NCI-H774 (cell line): ENCODE results near the gene NUFIP2.
"Not testable (repeated sequence)": the region's sequence is repeated elsewhere in the genome, so short reads cannot be mapped to it uniquely, and the experiment has no call there.

Experiments used
- DNase-seq: peaks from one replicate; lab custom pipeline; 2025; lab: John Stamatoyannopoulos, UW

The NUFIP2 gene, protein sequence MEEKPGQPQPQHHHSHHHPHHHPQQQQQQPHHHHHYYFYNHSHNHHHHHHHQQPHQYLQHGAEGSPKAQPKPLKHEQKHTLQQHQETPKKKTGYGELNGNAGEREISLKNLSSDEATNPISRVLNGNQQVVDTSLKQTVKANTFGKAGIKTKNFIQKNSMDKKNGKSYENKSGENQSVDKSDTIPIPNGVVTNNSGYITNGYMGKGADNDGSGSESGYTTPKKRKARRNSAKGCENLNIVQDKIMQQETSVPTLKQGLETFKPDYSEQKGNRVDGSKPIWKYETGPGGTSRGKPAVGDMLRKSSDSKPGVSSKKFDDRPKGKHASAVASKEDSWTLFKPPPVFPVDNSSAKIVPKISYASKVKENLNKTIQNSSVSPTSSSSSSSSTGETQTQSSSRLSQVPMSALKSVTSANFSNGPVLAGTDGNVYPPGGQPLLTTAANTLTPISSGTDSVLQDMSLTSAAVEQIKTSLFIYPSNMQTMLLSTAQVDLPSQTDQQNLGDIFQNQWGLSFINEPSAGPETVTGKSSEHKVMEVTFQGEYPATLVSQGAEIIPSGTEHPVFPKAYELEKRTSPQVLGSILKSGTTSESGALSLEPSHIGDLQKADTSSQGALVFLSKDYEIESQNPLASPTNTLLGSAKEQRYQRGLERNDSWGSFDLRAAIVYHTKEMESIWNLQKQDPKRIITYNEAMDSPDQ

DNA sequence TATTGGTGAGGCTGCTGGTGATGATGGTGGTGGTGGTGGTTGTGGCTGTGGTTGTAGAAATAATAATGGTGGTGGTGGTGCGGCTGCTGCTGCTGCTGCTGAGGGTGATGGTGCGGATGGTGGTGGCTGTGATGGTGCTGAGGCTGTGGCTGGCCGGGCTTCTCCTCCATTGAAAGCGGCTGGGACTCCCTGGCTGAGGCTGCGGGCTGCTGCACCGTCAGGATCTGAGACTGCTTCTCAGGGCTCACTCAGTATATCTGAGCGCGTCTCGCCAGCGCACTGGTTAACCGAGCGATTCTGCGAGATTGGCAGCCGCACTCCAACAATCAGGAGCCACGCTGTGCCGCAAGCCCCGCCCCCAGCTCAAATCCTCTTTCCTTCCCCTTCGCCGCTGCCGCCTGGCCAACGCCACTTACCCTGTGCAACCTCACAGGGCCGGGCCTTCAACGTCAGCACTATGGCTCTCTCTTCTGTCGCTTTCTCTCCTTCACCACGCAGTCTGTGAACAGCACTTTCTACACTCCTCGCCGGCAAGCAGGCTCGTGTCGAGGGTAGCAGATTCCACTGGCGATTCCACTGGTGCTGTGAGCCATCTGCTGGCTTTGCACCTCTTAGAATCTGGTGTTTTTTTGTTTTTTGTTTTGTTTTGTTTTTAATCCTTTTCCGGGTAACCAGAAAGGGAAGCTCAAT lies at the start of gene NUFIP2:
Gene NUFIP2 (minus strand): TSS at position 259 of the 690 bp plus-strand sequence. CDS start 89 bp downstream, at position 170.
- DNase-seq = peak; percentile 99

DNA sequence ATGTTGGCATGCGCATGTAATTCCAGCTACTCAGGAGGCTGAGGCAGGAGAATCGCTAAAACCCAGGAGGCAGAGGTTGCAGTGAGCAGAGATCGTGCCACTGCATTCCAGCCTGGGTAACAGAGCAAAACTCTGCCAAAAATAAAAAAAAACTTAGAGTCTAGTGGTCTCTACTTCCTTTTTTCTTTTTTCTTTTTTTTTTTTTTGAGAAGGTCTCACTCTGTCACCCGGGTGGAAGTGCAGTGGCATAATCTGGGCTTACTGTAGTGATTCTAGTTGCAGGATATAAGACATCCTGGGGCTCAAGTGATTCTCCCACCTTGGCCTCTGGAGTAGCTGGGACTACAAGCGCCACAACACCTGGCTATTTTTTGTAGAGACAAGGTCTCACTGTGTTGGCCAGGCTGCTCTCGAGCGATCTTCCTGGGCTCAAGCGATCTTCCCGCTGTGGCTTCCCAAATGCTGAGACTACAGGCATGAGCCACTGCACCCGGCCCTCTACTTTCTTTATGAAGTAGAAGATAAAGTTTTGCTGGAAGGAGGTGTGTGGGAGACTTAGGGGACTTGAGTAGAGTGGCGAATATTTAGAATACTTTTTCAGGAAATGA lies 48.3 kb upstream of the NUFIP2 start:
- no peak for DNase-seq

DNA sequence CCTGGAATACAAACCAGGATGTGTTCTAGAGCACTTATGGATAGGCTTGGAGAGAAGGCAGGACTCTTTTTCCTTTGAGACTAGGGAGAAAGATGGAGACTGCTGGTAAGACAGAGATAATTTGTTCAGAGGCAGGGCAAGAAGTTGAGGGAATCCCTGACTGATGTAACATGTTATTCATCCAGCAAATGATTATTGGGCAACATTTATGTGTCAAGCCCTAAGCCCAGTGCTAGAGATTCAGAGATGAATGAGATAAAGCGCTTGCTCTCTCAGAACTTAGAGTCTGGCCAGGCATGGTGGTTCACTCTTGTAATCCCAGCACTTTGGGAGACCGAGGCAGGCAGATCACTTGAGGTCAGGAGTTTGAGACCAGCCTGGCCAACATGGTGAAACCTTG lies 47.8 kb upstream of the NUFIP2 start:
- no peak for DNase-seq

DNA sequence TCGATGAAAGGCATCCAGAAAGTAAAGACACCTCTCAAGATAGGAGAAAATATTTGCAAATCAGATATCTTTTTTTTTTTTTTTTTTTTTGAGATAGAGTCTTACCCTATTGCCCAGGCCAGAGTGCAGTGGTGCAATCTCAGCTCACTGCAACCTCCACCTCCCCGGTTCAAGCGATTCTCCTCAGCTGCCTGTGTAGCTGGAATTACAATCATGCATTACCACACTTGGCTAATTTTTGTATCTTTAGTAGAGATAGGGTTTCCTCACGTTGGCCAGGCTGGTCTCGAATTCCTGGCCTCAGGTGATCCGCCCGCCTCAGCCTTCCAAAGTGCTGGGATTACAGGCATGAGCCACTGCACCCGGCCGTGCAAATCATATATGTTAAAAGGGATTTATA lies 45.1 kb upstream of the NUFIP2 start:
- not testable (repeated sequence) for DNase-seq

DNA sequence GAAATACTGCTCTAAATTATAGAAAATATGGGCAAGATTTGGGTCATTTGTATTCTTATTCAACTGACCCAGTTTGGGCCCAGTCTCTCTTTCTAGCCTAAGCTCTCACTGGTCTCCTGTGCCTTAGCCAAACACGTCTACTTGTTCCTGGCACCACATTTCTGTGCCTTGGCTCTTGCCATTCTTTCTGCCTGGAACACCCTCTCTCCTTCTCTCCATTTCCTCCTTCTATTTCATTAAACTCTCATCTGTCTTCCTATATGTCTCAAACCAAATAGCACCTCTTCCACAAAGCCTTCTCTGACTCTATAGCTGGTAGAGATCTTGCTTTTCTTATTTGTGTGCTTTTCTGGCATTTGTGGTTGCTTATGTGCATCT lies 37.7 kb upstream of the NUFIP2 start:
- no peak for DNase-seq

DNA sequence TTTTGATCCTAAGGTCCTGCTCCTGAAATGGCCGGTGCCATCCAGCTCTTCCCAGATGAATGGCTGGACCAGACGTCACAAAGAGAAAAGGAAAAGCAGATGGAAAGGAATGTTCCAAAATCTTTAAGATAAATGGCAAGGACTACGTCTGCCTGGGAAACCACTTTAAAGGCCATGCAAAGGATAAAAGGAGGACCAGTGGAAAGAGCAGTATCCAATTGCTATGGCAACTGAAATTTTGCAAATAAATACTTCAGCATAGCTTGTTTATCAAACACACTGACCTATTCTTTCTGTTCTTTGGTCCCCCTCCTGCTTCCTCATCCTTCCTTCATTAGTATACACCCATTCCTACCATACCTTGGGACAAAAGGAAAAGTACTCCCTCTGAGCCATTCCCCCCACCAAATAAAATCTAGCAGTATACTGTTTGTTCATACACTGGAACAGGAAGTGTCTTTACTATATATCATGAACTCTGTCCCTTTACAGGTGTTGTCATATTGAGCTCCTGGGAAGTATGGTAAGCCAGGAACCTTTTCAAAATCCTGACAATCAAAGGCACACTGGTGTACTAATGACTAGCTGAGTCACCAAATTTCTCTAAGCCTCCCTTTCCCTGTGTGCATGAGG lies 37.2 kb upstream of the NUFIP2 start:
- DNase-seq = no peak

DNA sequence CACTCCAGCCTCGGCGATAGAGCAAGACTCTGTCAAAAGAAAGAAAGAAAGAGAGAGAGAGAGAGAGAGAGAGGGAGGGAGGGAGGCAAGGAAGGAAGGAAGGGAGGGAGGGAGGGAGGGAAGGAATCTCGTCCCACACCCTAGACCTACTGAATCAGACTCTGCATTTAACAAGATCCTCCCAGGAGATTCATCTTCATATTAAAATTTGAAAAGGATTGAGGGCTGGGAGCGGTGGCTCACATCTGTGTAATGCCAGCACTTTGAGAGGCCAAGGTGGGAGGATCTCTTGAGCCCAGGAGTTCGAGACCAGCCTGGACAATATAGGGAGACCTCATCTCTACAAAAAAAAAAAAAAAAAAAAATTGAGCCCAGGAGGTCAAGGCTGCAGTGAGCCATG lies 33.5 kb upstream of the NUFIP2 start:
- DNase-seq = no peak

DNA sequence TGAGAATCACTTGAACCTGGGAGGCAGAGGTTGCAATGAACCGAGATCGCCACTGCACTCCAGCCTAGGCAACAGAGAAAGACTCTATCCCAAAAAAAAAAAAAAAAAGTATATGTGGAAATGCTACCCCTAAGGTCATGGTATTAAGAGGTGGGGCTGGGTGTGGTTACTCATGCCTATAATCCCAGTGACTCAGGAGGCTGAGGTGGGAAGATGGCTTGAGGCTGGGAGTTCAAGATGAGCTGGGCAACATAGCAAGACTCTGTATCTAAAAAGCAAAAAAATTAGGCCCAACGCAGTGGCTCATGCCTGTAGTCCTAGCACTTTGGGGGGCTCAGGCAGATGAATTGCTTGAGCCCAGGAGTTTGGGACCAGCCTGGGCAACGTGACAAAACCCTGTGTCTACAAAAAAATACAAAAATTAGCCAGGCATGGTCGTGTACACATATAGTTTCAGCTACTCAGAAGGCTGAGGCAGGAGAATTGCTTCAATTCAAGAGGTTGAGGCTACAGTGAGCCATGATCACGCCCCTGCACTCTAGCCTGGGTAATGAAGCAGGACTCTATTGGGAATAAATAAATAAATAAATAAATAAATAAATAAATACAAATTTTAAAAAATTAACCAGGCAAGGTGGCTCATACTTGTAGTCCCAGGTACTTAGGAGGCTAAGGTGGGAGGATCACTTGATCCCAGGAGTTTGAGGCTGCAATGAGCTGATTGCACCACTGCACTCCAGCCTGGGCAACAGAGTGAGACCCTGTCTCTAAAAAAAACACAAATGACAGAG lies 32.3 kb upstream of the NUFIP2 start:
- no peak for DNase-seq

DNA sequence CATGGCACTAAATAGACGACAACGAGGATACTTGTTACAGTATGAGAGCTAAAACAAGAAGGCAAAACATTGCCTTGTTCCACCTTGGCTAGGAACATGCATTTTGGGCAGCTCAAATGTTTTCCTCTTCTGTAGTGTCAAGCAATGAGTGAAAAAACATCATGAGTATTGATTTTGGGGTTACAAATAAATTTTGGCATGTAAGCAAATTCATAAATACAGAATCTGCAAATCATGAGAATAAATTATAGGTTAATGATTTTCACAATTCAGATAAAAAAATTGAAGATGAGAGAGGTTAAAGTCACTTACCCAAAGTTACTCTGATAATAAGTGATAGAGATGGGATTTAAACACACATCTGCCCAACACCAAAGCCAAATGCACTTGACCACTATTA lies 28.4 kb upstream of the NUFIP2 start:
- DNase-seq = no peak

DNA sequence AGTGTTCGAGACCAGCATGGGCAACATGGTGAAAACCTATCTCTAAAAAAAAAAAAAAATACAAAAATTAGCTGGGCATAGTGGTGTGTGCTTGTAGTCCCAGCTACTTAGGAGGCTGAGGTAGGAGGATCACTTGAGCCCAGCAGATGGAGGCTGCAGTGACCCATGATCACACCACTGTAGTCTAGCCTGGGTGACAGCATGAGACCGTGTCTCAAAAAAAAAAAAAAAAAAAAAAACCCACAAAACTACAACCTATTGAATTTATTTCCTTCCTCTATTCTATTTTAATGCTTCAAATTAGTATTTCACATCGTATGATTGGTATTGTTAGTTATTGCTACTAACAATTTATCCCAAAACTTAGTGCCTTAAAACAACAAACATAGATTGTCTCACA lies 9.4 kb upstream of the NUFIP2 start:
- DNase-seq = no peak

DNA sequence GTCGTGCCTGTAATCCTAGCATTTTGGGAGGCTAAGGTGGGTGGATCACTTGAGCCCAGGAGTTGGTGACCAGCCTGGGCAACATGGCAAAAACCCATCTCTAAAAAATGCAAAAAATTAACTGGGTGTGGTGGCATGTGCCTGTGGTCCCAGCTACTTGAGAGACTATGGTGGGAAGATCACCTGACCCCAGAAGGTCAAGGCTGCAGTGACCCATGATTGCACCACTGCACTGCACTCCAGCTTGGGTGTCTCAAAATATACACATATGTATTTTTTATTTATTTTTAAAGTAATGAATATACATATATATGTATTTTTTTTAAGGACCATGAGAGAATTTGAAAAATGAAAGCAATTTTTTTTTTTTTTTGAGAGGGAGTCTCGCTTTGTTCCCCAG lies 5.1 kb upstream of the NUFIP2 start:
- no peak for DNase-seq

DNA sequence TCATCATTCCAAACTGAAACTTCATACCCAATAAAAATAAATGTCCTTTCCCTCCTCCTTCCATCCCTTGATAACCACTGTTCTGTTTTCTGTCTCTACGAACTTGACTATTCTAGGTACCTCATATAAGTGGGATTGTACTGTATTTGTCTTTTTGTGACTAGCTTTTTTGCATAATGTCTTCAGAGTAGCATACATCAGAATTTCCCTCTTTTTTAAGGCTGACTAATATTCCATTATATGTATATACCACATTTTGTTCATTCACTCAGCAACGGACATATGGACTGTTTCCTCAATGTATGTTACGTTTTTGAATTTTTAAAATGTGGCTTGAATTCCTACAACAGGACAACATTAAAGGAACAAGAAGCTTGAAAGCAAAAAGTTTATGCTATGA lies 1.5 kb upstream of the NUFIP2 start:
- DNase-seq = no peak

DNA sequence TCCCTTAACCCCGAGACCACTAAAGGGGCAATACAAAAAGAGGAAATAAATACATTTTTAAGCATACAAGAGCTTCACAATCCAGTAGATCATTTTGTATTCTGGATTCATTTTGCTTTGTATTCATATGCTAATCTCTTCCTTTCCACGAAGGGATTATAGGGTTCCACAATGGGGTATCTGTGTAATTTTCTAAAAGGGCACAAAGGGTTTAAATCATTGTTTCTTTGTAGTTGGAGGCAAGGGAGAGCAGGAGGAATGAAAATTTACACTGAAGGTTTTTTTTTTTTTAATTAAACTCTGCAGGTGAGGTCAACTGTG lies 592 bp upstream of the NUFIP2 start:
- no peak for DNase-seq

DNA sequence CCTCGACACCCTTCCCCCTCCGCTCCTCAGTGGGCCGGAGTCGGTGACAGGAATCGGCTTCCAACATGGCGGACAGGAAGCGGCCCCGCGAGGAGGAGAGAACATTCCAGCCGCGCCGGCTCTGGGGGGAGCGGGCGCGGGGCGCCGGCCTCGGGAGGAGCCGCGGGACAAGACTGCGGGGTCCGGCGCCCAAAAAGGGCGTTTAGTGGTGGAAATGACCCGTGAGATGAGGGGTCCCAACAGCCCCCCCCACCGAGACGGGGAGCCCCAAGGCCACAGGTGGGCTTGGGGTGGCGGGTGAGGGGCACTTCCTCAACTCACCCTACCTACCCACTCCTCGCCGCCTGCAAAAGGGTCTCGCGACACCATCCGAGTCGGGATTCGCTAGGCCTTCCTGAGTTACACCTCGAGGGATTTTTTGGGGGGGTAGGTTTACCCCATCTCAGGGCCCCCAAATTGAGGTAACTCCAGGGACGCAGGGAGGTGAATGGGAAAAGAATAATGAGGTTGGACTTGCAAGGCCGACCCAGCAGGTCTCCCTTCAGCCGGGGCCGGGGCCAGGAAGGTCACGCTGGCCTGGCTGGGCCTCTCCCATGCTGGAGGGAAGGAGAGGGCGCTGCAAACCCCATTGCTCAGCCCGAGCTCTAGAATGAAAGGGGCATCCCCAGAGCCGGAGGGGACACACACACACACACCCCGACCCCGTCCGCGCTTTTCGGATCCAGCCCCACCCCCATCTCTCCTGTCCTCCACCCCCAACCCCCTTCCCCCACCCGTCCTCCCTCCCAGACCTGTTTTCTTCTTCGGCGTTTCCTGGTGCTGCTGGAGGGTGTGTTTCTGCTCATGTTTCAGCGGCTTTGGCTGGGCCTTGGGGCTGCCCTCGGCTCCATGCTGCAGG lies 707 bp downstream of the NUFIP2 start:
- peak; percentile 60 for DNase-seq

DNA sequence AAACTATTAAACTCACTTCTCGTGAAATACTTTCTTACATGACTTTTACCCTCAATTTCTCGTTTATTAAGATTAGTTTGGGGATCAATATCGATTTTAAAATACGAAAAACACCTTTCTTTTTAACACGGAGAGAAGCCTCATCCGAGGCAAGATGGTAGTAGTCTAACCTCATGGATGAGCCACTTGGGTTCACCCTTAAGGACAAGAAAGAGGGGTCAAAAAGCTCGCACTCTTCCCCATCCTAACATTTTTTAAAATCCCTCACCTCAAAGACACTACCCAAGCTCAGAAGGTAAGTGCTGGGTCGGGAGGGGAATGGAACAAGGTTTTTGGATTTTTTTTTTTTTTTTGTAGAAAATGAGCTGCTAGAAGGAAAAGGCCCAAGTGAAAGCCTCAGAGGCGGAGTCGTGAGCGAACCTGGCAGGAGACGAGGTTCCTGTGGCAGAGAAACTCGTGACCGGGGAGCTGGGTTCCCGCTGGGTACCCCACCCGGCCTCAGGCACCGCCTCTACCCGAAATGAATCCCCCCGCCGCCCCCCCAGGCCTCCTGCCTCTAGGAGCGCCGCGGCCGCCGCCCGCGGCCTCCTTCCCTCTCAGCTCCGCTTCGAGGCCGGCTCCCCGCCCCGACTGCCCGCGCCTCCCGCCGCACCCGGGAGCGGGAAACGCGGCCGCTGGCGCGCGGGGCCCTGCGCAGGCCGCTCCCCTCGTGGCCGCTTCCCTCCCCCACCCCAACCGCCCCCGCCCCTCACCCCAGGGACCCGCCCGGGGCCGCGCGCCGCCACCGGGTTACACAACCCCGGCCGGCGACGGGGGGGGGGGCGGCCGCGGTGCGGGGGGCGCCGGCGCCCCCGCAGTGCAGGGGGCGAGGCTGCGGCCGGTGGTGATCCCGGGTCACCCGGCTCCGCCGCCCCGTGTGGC lies 1.6 kb downstream of the NUFIP2 start:
- DNase-seq = peak; percentile 39

DNA sequence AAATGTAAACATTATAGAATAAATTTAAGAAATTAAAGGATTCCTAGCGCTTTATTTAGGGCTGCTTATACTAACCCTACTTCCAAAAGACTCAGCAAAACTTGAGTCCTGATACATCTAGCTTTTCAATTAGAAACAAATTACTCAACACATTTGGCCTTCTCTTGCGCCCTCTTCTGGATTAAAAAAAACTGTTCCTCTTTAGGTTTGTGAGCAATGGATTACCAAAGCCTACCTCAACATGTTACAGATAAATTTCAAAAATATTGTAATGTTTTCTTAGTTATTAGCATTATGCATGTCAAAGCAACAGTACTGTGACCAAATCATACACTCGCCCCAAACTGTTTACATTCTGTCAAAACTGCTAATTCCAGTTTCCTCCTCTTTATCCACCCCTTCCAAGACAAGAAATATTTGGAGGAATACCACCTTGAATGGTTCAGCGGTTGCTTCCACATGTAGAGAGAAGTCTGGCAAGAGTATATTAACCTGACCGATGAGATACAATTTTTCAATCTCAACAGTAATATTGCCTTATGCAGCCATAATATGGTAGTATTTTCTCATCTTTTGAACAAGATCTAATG lies 2.7 kb downstream of the NUFIP2 start:
- DNase-seq = peak; percentile 21

DNA sequence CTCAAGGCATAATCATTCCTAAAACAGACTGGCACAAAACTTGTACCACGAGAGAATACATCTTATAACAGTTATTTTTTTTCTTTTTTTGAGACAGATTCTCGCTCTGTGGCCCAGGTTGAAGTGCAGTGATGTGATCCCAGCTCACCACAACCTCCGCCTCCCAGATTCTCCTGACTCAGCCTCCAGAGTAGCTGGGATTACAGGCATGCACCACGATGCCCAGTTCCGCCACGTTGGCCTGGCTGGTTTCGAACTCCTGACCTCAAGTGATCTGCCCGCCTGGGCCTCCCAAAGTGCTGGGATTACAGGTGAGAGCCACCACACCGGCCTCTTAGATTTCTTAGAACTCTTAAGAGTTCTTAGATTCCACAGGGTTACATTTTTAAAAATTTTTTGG lies 4.1 kb downstream of the NUFIP2 start:
- DNase-seq = no peak

DNA sequence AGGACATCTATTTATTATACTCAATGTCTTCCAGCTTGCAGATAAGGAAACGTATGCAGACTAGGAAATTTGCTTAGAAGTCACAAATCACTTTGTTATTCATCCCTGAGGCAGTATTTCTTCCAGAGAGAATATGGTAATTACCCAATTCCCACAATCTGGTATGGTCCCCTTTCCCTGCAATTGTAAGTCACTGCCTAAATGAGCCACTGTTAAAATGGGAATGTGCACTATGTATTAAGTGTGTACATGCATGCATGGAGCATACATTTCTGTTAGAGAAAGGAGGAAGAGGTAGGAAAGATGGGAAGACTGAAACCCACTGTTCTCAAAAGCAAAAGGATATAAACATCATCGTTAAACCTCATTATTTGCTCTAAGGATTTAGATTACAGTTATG lies 10.0 kb downstream of the NUFIP2 start:
- no peak for DNase-seq

DNA sequence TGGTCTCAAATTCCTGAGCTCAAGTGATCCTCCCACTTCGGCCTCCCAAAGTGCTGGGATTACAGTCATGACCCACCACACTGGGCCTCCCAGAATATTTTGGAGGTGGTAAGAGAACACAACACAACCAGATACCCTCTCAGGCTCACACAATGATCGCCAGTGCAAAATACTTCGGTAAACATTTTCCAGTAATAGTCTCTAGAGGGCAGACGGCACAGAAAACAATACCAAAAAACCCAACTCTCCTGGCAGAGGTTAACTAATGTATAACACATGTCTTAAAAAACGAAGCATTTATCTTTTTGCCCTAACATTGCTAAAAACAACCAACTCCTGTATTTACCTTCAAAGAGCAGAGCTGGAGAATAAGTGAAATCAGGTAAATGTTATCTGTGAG lies 10.5 kb downstream of the NUFIP2 start:
- DNase-seq = no peak
